DOHH2 (cell line): ENCODE data around the gene LGR6.

Source experiments
- H3F3A ChIP-seq: fragments of 200-600 bp; sonication (generic), shearing (Covaris generic); 2 replicates; pipeline ENCODE4 v1.6.0; 2016; ENCODE audit warnings: antibody characterized with exemption, mild to moderate bottlenecking; ENCODE audit not compliant: control insufficient read depth, insufficient read depth
- H3K27ac ChIP-seq: fragments of 200-600 bp; sonication (generic); 2 replicates; pipeline ENCODE4 v1.5.1; 2014; ENCODE audit warnings: low read depth, mild to moderate bottlenecking, low read length, moderate library complexity
- H3K27me3 ChIP-seq: fragments of 200-600 bp; sonication (generic); 2 replicates; pipeline ENCODE4 v1.6.1; 2014; ENCODE audit warnings: mild to moderate bottlenecking, low read length, mixed read lengths; ENCODE audit not compliant: control insufficient read depth
- H3K36me3 ChIP-seq: fragments of 200-600 bp; sonication (generic); 2 replicates; pipeline ENCODE4 v1.6.1; 2014; ENCODE audit warnings: mild to moderate bottlenecking, low read length, moderate library complexity, mixed read lengths; ENCODE audit not compliant: control insufficient read depth
- H3K4me1 ChIP-seq: fragments of 200-600 bp; sonication (generic); 2 replicates; pipeline ENCODE4 v1.6.1; 2014; ENCODE audit warnings: mild to moderate bottlenecking, low read length, mixed read lengths; ENCODE audit not compliant: control insufficient read depth
- H3K4me2 ChIP-seq: fragments of 200-600 bp; sonication (generic); 2 replicates; pipeline ENCODE4 v1.6.0; 2014; ENCODE audit warnings: mild to moderate bottlenecking, low read length, moderate library complexity
- H3K4me3 ChIP-seq: fragments of 200-600 bp; sonication (generic); 2 replicates; pipeline ENCODE4 v1.5.1; 2014; ENCODE audit warnings: mild to moderate bottlenecking, low read length, mixed read lengths
- H3K79me2 ChIP-seq: fragments of 200-600 bp; sonication (generic); 2 replicates; pipeline ENCODE4 v1.6.1; 2014; ENCODE audit warnings: mild to moderate bottlenecking, low read length, mixed read lengths; ENCODE audit not compliant: control insufficient read depth
- H3K9me2 ChIP-seq: fragments of 200-600 bp; sonication (generic); replicated peaks from 2 replicates; pipeline ENCODE4 v1.6.1; 2014; ENCODE audit warnings: mild to moderate bottlenecking, low read length, mixed read lengths; ENCODE audit not compliant: control insufficient read depth
- H3K9me3 ChIP-seq: fragments of 200-600 bp; sonication (generic); 2 replicates; pipeline ENCODE4 v1.6.1; 2014; ENCODE audit warnings: antibody characterized with exemption, low read length, mixed read lengths; ENCODE audit not compliant: control insufficient read depth, insufficient read depth
- H4K20me1 ChIP-seq: fragments of 200-600 bp; sonication (generic); 2 replicates; pipeline ENCODE4 v1.6.0; 2014; ENCODE audit warnings: low read depth, mild to moderate bottlenecking, antibody characterized with exemption, low read length, moderate library complexity; ENCODE audit not compliant: control insufficient read depth, insufficient read depth
- EZH2phosphoT487 ChIP-seq: fragments of 200-600 bp; sonication (generic); IDR thresholded peaks from 2 replicates; pipeline ENCODE4 v1.6.1; 2017; ENCODE audit warnings: borderline replicate concordance, mild to moderate bottlenecking, antibody characterized with exemption, low read length, moderate library complexity, mixed read lengths
- TF ChIP-seq, protein P1 (sequence below): fragments of 200-600 bp; sonication (generic); IDR thresholded peaks from one replicate; pipeline ENCODE4 v1.5.1; 2014; ENCODE audit warnings: antibody characterized with exemption, mild to moderate bottlenecking, low read depth, low read length; ENCODE audit not compliant: poor library complexity, severe bottlenecking

Gene LGR6

DNA sequence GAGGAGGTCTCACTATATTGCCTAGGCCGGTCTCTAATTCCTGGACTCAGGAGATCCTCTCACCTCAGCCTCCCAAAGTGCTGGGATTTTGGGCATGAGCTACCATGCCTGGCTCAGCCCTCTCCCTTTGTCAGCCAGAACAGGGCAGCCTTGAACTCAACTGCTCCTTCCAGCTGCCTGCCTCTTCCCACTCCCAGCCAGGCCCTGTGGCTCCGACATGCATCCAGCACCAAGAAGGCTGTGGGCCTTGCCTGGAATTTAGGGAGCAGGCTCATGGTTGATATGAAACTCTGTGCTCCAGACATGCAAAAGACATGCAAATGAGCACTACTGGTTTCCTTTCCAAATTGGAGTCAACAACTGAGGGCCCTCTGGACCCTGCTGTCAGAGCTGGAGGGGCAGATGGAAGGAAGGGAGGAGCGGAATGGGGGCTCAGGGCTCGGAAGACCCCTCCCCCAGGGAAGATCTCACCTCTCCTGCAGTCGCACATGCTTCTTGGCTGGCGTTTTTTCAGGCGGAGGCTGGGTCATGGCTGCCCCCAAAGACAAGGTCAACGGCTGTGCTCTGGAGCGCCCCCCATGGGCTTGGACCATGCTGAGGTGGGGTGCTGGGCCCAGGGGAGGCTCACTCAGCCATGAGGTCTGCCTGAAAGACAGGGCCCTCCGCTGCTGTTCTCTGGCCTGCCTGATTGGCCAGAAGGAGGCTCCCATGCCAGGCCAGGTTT is 34.6 kb upstream of the LGR6 start:
- peaks cover 27% of the 10 kb centered on the region for H3F3A ChIP-seq
- no peak for TF ChIP-seq EZH2phosphoT487
- TF ChIP-seq, protein P1, sequence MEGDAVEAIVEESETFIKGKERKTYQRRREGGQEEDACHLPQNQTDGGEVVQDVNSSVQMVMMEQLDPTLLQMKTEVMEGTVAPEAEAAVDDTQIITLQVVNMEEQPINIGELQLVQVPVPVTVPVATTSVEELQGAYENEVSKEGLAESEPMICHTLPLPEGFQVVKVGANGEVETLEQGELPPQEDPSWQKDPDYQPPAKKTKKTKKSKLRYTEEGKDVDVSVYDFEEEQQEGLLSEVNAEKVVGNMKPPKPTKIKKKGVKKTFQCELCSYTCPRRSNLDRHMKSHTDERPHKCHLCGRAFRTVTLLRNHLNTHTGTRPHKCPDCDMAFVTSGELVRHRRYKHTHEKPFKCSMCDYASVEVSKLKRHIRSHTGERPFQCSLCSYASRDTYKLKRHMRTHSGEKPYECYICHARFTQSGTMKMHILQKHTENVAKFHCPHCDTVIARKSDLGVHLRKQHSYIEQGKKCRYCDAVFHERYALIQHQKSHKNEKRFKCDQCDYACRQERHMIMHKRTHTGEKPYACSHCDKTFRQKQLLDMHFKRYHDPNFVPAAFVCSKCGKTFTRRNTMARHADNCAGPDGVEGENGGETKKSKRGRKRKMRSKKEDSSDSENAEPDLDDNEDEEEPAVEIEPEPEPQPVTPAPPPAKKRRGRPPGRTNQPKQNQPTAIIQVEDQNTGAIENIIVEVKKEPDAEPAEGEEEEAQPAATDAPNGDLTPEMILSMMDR: peak; percentile 94
- H3K36me3 ChIP-seq: peaks cover 64% of the 10 kb centered on the region
- H3K27ac ChIP-seq: peak overlapping the region; percentile 92
- peak overlapping the region; percentile 88 for H3K4me2 ChIP-seq
- H3K79me2 ChIP-seq: peaks cover 39% of the 10 kb centered on the region
- peaks cover 91% of the 10 kb centered on the region for H3K4me1 ChIP-seq
- H3K9me3 ChIP-seq: no peaks in the 10 kb centered on the region
- no peaks in the 10 kb centered on the region for H3K9me2 ChIP-seq
- H4K20me1 ChIP-seq: no peaks in the 10 kb centered on the region
- peak overlapping the region; percentile 80 for H3K4me3 ChIP-seq
- no peaks in the 10 kb centered on the region for H3K27me3 ChIP-seq

DNA sequence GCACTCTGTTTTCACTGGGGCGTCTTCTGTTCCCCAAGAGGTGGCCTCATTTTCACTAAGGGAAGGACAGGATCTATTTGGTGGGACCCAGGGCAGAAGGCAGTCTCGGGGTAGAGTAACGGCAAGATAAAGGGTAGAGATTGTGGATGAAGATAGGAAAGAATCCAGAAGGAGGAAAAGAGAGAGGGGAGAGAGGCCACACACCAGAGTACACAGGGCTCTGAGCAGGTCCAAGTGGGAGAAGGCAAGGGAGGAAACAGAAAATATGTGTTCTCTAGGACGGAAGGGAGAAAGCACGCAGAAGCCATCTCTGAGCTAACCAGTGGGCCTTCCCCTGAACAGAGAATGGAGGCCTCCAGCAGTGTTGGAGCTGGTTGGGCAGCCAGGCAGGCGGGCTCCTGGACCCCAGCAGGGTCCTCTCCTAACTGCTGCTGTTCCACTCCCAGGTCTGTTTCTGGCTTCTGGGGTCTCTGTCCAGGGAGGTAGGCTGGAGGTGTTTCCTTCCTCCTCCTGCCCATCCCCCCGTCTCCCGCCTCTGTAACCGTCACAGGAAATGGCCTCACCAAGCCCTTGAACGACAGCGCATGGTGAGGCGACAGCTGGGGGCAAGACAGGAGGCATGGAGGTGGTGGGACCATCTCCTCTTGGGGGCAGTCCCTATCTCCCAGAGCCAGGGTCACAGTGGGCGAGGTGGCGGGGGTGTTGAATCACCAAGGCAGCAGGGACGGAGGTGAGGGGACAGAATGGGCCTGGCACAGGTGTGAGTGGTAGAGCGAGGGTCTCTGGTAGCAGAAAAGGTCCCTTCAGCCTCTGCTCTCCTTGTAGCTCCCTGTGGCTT is 33.8 kb upstream of the LGR6 start:
- H3K27me3 ChIP-seq: no peaks in the 10 kb centered on the region
- peak overlapping the region; percentile 88 for H3K4me2 ChIP-seq
- peak overlapping the region; percentile 92 for H3K27ac ChIP-seq
- no peaks in the 10 kb centered on the region for H3K9me3 ChIP-seq
- no peaks in the 10 kb centered on the region for H4K20me1 ChIP-seq
- TF ChIP-seq, protein P1: no peak
- no peak for TF ChIP-seq EZH2phosphoT487
- peaks cover 56% of the 10 kb centered on the region for H3K36me3 ChIP-seq
- H3K79me2 ChIP-seq: peaks cover 39% of the 10 kb centered on the region
- H3K9me2 ChIP-seq: no peaks in the 10 kb centered on the region
- H3K4me1 ChIP-seq: peaks cover 96% of the 10 kb centered on the region
- peaks cover 27% of the 10 kb centered on the region for H3F3A ChIP-seq
- H3K4me3 ChIP-seq: peak overlapping the region; percentile 80

DNA sequence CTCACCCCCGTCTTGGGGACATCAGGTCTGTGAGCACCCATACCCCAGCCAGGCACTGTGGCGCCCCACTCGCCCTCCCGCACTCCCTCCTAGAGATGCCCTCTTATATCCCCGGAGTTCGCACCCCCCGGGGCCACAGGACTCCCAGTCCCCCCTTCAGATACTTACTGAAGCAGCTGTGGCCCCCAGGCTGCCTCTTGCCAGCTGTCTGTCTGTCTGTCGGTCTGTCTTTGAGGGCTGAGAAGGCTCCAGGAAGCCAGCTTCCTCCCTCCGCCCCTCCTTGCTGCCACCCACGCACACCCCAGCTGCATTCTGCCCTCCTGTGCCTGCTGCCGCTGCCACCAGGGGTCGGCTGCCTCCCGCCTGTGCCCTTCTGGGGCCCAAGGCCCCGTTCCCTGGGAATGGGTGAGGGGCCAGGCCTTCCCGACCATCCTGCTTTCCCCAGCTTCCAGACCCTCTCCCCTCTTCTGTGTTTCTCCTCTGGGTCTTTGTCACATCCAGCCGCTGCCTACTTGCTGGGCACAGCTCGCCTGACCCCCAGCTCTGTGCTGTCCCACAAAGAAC is 33.1 kb upstream of the LGR6 start, which contains the start of gene PTPN7:
PTPN7 (minus strand) TSS at position 226 of the 564 bp plus-strand sequence. CDS start 1,200 bp downstream, outside the sequence.
- no peak for TF ChIP-seq EZH2phosphoT487
- TF ChIP-seq, protein P1: peak; percentile 66
- Histone ChIP-seq H3K27ac (peak within 1 kb of the TSS; percentile 92), H3K9me2 (no peaks in the 10 kb centered on the region), H3K27me3 (no peaks in the 10 kb centered on the region), H3K79me2 (peaks cover 39% of the 10 kb centered on the region), H3K4me3 (peak within 1 kb of the TSS; percentile 80), H4K20me1 (no peaks in the 10 kb centered on the region), H3F3A (peaks cover 24% of the 10 kb centered on the region), H3K9me3 (no peaks in the 10 kb centered on the region), H3K4me2 (peak within 1 kb of the TSS; percentile 88), H3K36me3 (peaks cover 49% of the 10 kb centered on the region), H3K4me1 (peaks cover 96% of the 10 kb centered on the region)
